Measurements from ENCODE around the gene KCMF1. TPM values are rescaled to one million over a fixed set of nuclear protein-coding genes. Genes with fewer than 3 reads are reported as not detected.

KCMF1 gene
- total and polyA plus RNA-seq, 7 donors, result 74.6 to 374 (median 148) TPM

GRCh38 chr2:84986018-84986417 lies 15.1 kb downstream of the KCMF1 start:
- no peak for ATAC-seq
- TF ChIP-seq CTCF (IDR thresholded peaks at IDR 0.05), result no peak
- DNase-seq, result no peak
- Histone ChIP-seq H3K4me3 (no peak overlapping the region), H3K27ac (no peak overlapping the region), H3K4me1 (peaks cover 95% of the 10 kb centered on the region), H3K27me3 (ENCODE audit: insufficient read depth in 3 of 3, low read length in 2 of 3) (no peaks in the 10 kb centered on the region), H3K36me3 (ENCODE audit: insufficient read depth in 1 of 2, low read depth in 1 of 2) (no peaks in the 10 kb centered on the region), H3K9me3 (no peaks in the 10 kb centered on the region)
- intact Hi-C loops (cut with DNase I), result no loop called here
- 80 to 96% (median 88%) methylated on average over 1 of the region's 1 CpG for WGBS, 3 donors

GRCh38 chr2:84989422-84989821 lies 18.5 kb downstream of the KCMF1 start:
- Histone ChIP-seq H3K27me3 (ENCODE audit: insufficient read depth in 3 of 3, low read length in 2 of 3) (no peaks in the 10 kb centered on the region), H3K36me3 (ENCODE audit: insufficient read depth in 1 of 2, low read depth in 1 of 2) (no peaks in the 10 kb centered on the region), H3K4me1 (peaks cover 83% of the 10 kb centered on the region), H3K4me3 (no peak overlapping the region), H3K27ac (no peak overlapping the region), H3K9me3 (no peaks in the 10 kb centered on the region)
- intact Hi-C loops (cut with DNase I), result no loop called here
- ATAC-seq (no peak), DNase-seq (no peak)
- 92 to 98% (median 95%) methylated on average over 2 of the region's 2 CpGs for WGBS, 3 donors
- no peak for TF ChIP-seq CTCF (IDR thresholded peaks at IDR 0.05)

- Histone ChIP-seq H3K4me1 (peaks cover 83% of the 10 kb centered on the region), H3K27me3 (ENCODE audit: insufficient read depth in 3 of 3, low read length in 2 of 3) (no peaks in the 10 kb centered on the region), H3K36me3 (ENCODE audit: insufficient read depth in 1 of 2, low read depth in 1 of 2) (no peaks in the 10 kb centered on the region), H3K27ac (no peak overlapping the region), H3K9me3 (no peaks in the 10 kb centered on the region), H3K4me3 (no peak overlapping the region)
- DNase-seq, result no peak
- intact Hi-C loops (cut with DNase I), result no loop called here
- TF ChIP-seq CTCF (IDR thresholded peaks at IDR 0.05), result no peak
- ATAC-seq, result no peak
- WGBS, 3 donors, result 55 to 73% (median 71%) methylated on average over 1 of the region's 1 CpG
Measured at GRCh38 chr2:84989927-84990326, 19.0 kb downstream of the KCMF1 start.

GRCh38 chr2:84991404-84992160 lies 20.6 kb downstream of the KCMF1 start:
- Histone ChIP-seq H3K9me3 (no peaks in the 10 kb centered on the region), H3K27me3 (ENCODE audit: insufficient read depth in 3 of 3, low read length in 2 of 3) (no peaks in the 10 kb centered on the region), H3K36me3 (ENCODE audit: insufficient read depth in 1 of 2, low read depth in 1 of 2) (no peaks in the 10 kb centered on the region), H3K27ac (peak overlapping the region; percentile 25), H3K4me1 (peaks cover 81% of the 10 kb centered on the region), H3K4me3 (no peak overlapping the region)
- WGBS, 3 donors, result 26 to 38% (median 30%) methylated on average over 2 of the region's 2 CpGs
- intact Hi-C loops (cut with DNase I), result no loop called here
- ATAC-seq, result peak in 1 of 4 donors; percentile 32
- TF ChIP-seq CTCF (IDR thresholded peaks at IDR 0.05), result no peak
- no peak for DNase-seq

- Histone ChIP-seq H3K9me3 (no peaks in the 10 kb centered on the region), H3K4me1 (peaks cover 55% of the 10 kb centered on the region), H3K27me3 (ENCODE audit: insufficient read depth in 3 of 3, low read length in 2 of 3) (no peaks in the 10 kb centered on the region), H3K4me3 (no peak overlapping the region), H3K36me3 (ENCODE audit: insufficient read depth in 1 of 2, low read depth in 1 of 2) (no peaks in the 10 kb centered on the region), H3K27ac (no peak overlapping the region)
- ATAC-seq, result no peak
- 56 to 70% (median 57%) methylated on average over 2 of the region's 2 CpGs for WGBS, 3 donors
- DNase-seq, result no peak
- TF ChIP-seq CTCF (IDR thresholded peaks at IDR 0.05), result no peak
- intact Hi-C loops (cut with DNase I), result no loop called here
Measured at GRCh38 chr2:84995826-84996225, 24.9 kb downstream of the KCMF1 start.

Data from psoas muscle (tissue), 8 donors.